ENCODE data around the gene PHYKPL. TPM values are rescaled to one million over a fixed set of nuclear protein-coding genes. Genes with fewer than 3 reads are reported as not detected.

The PHYKPL gene
- polyA plus RNA-seq, 1 donor from 2014 or later = 16.9 TPM

DNA sequence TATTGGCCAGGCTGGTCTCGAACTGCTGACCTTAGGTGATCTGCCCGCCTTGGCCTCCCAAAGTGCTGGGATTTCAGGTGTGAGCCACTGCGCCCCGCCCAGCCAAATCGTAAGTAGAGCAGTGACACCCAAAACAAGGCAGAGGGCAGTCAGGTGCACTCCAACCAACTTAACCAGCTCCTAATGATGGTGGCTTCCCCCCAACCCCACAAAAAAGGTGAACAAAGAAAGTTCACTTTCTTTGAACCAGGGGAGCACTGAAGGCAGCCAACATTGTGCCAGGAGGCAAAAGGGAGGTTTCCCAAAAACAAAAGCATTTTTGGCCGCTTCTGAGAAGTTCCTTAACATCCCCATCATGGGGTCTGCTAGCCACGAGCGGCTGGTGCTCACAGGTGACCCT, 55.0 kb downstream of the PHYKPL start:
- no peaks in the 10 kb centered on the region for H3K9me3 ChIP-seq (ENCODE audit: low read length)
- no peaks in the 10 kb centered on the region for H3K27me3 ChIP-seq (ENCODE audit: insufficient read depth, low read depth, low read length)
- H3K9ac ChIP-seq (ENCODE audit: low read length) = no peak overlapping the region
- H2AFZ ChIP-seq (ENCODE audit: low read depth, low read length) = no peak overlapping the region
- H3F3A ChIP-seq (ENCODE audit: insufficient read depth, low read length, poor library complexity, severe bottlenecking) = no peaks in the 10 kb centered on the region
- H3K4me3 ChIP-seq (ENCODE audit: low read length) = no peak overlapping the region
- no peak overlapping the region for H3K27ac ChIP-seq (ENCODE audit: low read length)
- H4K20me1 ChIP-seq (ENCODE audit: insufficient read depth) = no peaks in the 10 kb centered on the region
- no peak for TF ChIP-seq TAF1 (IDR thresholded peaks at IDR 0.05; ENCODE audit: low read depth)
- no peak for TF ChIP-seq POLR2AphosphoS5 (IDR thresholded peaks at IDR 0.05)
- TF ChIP-seq RAD21 (conservative IDR thresholded peaks at IDR 0.05) = no peak
- TF ChIP-seq, protein P1, sequence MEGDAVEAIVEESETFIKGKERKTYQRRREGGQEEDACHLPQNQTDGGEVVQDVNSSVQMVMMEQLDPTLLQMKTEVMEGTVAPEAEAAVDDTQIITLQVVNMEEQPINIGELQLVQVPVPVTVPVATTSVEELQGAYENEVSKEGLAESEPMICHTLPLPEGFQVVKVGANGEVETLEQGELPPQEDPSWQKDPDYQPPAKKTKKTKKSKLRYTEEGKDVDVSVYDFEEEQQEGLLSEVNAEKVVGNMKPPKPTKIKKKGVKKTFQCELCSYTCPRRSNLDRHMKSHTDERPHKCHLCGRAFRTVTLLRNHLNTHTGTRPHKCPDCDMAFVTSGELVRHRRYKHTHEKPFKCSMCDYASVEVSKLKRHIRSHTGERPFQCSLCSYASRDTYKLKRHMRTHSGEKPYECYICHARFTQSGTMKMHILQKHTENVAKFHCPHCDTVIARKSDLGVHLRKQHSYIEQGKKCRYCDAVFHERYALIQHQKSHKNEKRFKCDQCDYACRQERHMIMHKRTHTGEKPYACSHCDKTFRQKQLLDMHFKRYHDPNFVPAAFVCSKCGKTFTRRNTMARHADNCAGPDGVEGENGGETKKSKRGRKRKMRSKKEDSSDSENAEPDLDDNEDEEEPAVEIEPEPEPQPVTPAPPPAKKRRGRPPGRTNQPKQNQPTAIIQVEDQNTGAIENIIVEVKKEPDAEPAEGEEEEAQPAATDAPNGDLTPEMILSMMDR (IDR thresholded peaks at IDR 0.05; ENCODE audit: poor library complexity, severe bottlenecking) = no peak
- no peak for TF ChIP-seq SMC3 (conservative IDR thresholded peaks at IDR 0.05; ENCODE audit: poor library complexity)
- no peak for TF ChIP-seq MXI1 (conservative IDR thresholded peaks at IDR 0.05; ENCODE audit: poor library complexity, severe bottlenecking)
- TF ChIP-seq EP300 (conservative IDR thresholded peaks at IDR 0.05; ENCODE audit: poor library complexity, severe bottlenecking) = no peak
- no peak for TF ChIP-seq EZH2 (IDR thresholded peaks at IDR 0.05; ENCODE audit: borderline replicate concordance, insufficient read depth, low read length, poor library complexity, severe bottlenecking)
- no peak for TF ChIP-seq REST (IDR thresholded peaks at IDR 0.05; ENCODE audit: borderline replicate concordance)
- no peaks in the 10 kb centered on the region for H3K79me2 ChIP-seq (replicated peaks; ENCODE audit: insufficient read depth, low read length)
- H3K36me3 ChIP-seq (ENCODE audit: insufficient read depth, low read length) = no peaks in the 10 kb centered on the region
- H3K9me2 ChIP-seq (ENCODE audit: insufficient read depth, low read length) = no peaks in the 10 kb centered on the region
- no peak overlapping the region for H3K4me2 ChIP-seq (ENCODE audit: low read length)

DNA sequence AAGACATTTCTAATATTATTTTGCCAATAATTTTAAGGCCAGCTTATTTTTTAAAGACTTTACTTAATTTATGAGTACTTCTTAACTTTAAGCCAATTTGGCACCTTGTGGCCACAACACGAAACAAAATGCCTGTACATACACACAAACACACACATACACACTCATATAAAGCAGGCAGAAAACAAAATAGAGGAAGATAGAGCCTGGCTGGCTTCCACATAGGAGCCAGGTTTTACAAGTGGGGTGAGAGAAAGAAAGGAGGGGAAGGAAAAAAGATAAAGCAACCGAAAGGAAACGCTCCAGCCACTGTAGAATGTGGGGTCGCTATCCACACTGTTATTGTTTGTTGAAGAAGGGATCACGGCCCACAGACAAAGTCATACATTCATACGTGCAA, 55.8 kb downstream of the PHYKPL start:
- no peaks in the 10 kb centered on the region for H4K20me1 ChIP-seq (ENCODE audit: insufficient read depth)
- no peaks in the 10 kb centered on the region for H3K79me2 ChIP-seq (replicated peaks; ENCODE audit: insufficient read depth, low read length)
- TF ChIP-seq MXI1 (conservative IDR thresholded peaks at IDR 0.05; ENCODE audit: poor library complexity, severe bottlenecking) (no peak), TAF1 (IDR thresholded peaks at IDR 0.05; ENCODE audit: low read depth) (no peak), EP300 (conservative IDR thresholded peaks at IDR 0.05; ENCODE audit: poor library complexity, severe bottlenecking) (no peak)
- no peak overlapping the region for H3K27ac ChIP-seq (ENCODE audit: low read length)
- H3K4me3 ChIP-seq (ENCODE audit: low read length) = no peak overlapping the region
- H3K9me3 ChIP-seq (ENCODE audit: low read length) = no peaks in the 10 kb centered on the region
- no peaks in the 10 kb centered on the region for H3F3A ChIP-seq (ENCODE audit: insufficient read depth, low read length, poor library complexity, severe bottlenecking)
- H3K9ac ChIP-seq (ENCODE audit: low read length) = no peak overlapping the region
- H3K4me2 ChIP-seq (ENCODE audit: low read length) = no peak overlapping the region
- no peaks in the 10 kb centered on the region for H3K36me3 ChIP-seq (ENCODE audit: insufficient read depth, low read length)
- no peak overlapping the region for H2AFZ ChIP-seq (ENCODE audit: low read depth, low read length)
- H3K27me3 ChIP-seq (ENCODE audit: insufficient read depth, low read depth, low read length) = no peaks in the 10 kb centered on the region
- no peaks in the 10 kb centered on the region for H3K9me2 ChIP-seq (ENCODE audit: insufficient read depth, low read length)

GRCh38 chr5:178174456-178174855, 58.1 kb downstream of the PHYKPL start:
- Histone ChIP-seq H3F3A (ENCODE audit: insufficient read depth, low read length, poor library complexity, severe bottlenecking) (no peaks in the 10 kb centered on the region), H3K27ac (ENCODE audit: low read length) (no peak overlapping the region), H3K9ac (ENCODE audit: low read length) (no peak overlapping the region), H3K4me2 (ENCODE audit: low read length) (no peak overlapping the region), H3K36me3 (ENCODE audit: insufficient read depth, low read length) (no peaks in the 10 kb centered on the region), H3K27me3 (ENCODE audit: insufficient read depth, low read depth, low read length) (no peaks in the 10 kb centered on the region), H3K9me3 (ENCODE audit: low read length) (no peaks in the 10 kb centered on the region), H3K9me2 (ENCODE audit: insufficient read depth, low read length) (no peaks in the 10 kb centered on the region), H4K20me1 (ENCODE audit: insufficient read depth) (no peaks in the 10 kb centered on the region), H2AFZ (ENCODE audit: low read depth, low read length) (no peak overlapping the region), H3K79me2 (replicated peaks; ENCODE audit: insufficient read depth, low read length) (no peaks in the 10 kb centered on the region), H3K4me3 (ENCODE audit: low read length) (no peak overlapping the region)
- TF ChIP-seq SMC3 (conservative IDR thresholded peaks at IDR 0.05; ENCODE audit: poor library complexity) (no peak), POLR2AphosphoS5 (IDR thresholded peaks at IDR 0.05) (no peak), REST (IDR thresholded peaks at IDR 0.05; ENCODE audit: borderline replicate concordance) (no peak), EP300 (conservative IDR thresholded peaks at IDR 0.05; ENCODE audit: poor library complexity, severe bottlenecking) (no peak)

Data from neural cell (in vitro differentiated cells).